Left ventricle myocardium inferior (tissue), 1 donor: Measurements from ENCODE around the gene MRTO4. TPM values are rescaled to one million over a fixed set of nuclear protein-coding genes. Genes with fewer than 3 reads are reported as not detected.
"Not testable (repeated sequence)": the region's sequence is repeated elsewhere in the genome, so short reads cannot be mapped to it uniquely, and the experiment has no call there.

Experiments
- DNase-seq: peaks from one replicate; pipeline ENCODE4 v3.0.0-alpha.2; 2020
- H3K27ac ChIP-seq: fragments of 200-600 bp; replicated peaks from 2 replicates; pipeline ENCODE4 v1.8.0; 2021
- H3K27me3 ChIP-seq: fragments of 200-600 bp; 2 replicates; pipeline ENCODE4 v1.8.0; 2021; ENCODE audit warnings: low read depth
- H3K36me3 ChIP-seq: fragments of 200-600 bp; 2 replicates; pipeline ENCODE4 v1.8.0; 2021
- H3K4me1 ChIP-seq: fragments of 200-600 bp; 2 replicates; pipeline ENCODE4 v1.8.0; 2021
- H3K4me3 ChIP-seq: fragments of 200-600 bp; 2 replicates; pipeline ENCODE4 v1.8.0; 2021; ENCODE audit warnings: mild to moderate bottlenecking, moderate library complexity
- H3K9me3 ChIP-seq: fragments of 200-600 bp; replicated peaks from 2 replicates; pipeline ENCODE4 v1.8.0; 2021
- intact Hi-C: fragments of 100-400 bp; cut with micrococcal nuclease; formaldehyde crosslinking; loops from one replicate; pipeline ENCODE4 v1.11.0; 2022
- total RNA-seq: library from RNA; stranded (reverse); fragmentation: NEBNext Ultra II Directional; extraction: Animal tissue kit (Norgen Biotek cat#: 25700); gene quantifications from one replicate; pipeline ENCODE4 v1.2.1, GENCODE V29; 2021
- TF ChIP-seq, protein P1 (sequence below): fragments of 200-600 bp; IDR thresholded peaks from 2 replicates; pipeline ENCODE4 v1.8.0; 2021; ENCODE audit warnings: antibody characterized with exemption, mild to moderate bottlenecking, borderline replicate concordance
- donor health status: DM: no; HTN: yes; CAD: no; lungs with severe emphysema.

Gene MRTO4
- total RNA-seq, 1 donor from 2014 or later: 10.0 TPM

DNA sequence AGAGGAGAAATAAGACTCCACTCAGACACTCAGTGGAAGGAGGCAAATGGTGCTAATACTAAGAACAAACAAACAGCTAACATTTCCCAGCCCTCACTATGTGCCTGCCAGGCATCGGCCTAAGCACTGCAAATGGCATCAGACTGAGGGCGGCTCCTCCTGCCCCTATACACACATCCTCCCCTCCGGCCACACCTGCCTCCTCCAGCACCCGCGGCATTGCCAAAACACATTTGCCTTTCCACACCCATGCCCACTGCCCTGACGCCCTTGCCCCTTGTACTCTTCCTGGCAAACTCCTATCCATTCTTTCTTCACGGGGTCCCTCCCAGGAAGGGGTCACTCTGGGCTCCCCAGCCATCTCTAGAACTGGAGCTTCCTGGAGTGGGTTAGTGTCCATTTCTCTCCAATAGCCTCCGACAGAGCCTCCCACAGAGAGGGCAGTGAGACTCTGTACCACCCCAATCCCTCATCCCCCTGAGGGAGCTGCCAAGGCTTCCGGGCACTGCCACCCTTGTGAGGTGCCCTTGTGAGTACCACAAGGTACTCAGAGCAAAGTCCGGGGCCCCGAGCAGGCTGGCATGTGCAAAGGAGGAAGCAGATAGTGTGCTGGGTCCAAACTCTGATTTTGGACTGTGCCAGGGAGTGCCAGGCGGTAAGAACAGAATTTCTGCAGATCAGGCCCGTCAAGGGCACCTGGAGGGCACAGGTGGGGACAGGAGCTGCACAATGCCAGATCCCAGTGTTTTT is 36.0 kb downstream of the MRTO4 start:
- intact Hi-C loops: no loop called here
- Histone ChIP-seq H3K4me3 (no peak overlapping the region), H3K27me3 (no peaks in the 10 kb centered on the region), H3K9me3 (no peaks in the 10 kb centered on the region), H3K36me3 (no peaks in the 10 kb centered on the region), H3K27ac (no peak overlapping the region), H3K4me1 (peaks cover 17% of the 10 kb centered on the region)
- TF ChIP-seq, protein P1, sequence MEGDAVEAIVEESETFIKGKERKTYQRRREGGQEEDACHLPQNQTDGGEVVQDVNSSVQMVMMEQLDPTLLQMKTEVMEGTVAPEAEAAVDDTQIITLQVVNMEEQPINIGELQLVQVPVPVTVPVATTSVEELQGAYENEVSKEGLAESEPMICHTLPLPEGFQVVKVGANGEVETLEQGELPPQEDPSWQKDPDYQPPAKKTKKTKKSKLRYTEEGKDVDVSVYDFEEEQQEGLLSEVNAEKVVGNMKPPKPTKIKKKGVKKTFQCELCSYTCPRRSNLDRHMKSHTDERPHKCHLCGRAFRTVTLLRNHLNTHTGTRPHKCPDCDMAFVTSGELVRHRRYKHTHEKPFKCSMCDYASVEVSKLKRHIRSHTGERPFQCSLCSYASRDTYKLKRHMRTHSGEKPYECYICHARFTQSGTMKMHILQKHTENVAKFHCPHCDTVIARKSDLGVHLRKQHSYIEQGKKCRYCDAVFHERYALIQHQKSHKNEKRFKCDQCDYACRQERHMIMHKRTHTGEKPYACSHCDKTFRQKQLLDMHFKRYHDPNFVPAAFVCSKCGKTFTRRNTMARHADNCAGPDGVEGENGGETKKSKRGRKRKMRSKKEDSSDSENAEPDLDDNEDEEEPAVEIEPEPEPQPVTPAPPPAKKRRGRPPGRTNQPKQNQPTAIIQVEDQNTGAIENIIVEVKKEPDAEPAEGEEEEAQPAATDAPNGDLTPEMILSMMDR: no peak
- no peak for DNase-seq

DNA sequence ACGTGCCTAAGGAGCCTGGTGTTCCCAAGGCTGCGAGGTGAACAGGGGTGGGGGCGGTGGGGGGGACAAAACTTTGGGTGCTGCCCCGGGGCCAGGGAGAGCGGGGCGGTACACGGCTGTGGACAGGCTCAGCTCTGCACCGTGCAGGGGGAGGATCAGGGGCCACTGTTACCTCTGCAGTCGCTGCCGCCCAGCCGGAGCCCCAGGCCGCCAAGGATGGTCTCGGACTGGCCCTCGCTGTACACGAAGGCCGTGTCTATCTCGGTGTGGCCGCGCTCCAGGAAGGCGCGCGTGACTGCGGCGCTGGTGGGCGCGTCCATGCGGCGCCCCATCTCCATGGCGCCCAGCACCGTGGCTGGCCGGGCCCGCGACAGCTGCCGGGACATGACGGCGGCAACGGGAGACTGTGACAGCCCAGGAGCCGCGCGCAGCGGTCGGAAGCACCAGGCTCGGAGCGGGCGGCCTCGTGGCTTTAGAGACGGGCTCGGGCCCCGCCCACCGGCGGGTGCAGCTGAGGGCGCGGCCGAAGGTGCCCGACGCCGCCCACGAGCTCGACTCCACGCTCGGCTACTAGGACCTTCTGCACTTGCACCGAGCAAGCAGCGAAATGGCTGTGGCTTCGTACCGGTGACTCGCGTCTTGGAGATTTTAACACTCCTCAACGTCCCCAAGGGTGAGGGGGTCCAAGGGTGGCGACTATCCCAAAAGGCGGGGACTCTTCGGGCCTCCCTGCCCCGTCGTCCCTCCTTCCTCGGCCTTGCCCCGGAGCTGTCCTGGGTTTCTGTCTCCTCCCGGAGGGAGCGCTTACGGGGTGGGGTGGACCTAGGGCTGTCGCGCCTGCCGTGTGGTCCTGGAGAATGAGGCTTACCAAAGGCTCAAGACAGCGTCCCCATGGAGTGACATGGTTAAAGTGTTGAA is 37.0 kb downstream of the MRTO4 start, which contains the start of gene AKR7A3:
TSS of gene AKR7A3 (minus strand) at position 447 of the 918 bp plus-strand sequence. CDS start at position 386, 61 bp downstream.
- H3K27me3 ChIP-seq, H3K36me3 ChIP-seq, H3K27ac ChIP-seq, intact Hi-C loops, H3K9me3 ChIP-seq: not testable (repeated sequence)
- peak; percentile 41 for DNase-seq
- peak within 1 kb of the TSS; percentile 62 for H3K4me3 ChIP-seq
- peaks cover 17% of the 10 kb centered on the region for H3K4me1 ChIP-seq

DNA sequence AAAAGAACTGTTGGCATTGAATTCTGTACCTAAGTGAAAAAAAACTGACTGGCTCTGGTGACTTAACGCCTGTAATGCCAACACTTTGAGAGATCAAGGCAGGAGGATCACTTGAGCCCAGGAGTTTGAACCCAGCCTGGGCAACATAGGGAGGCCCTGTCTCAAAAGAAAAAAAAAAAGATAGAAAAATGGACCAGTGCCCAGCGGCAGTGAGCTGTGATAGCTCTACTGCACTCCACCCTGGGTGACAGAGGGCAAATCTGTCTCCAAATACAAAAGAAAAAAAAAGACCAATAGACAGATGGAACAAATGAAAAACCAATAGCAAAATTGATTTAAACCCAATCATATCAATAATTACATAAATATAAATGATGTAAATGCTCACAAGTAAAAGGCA is 37.6 kb downstream of the MRTO4 start:
- peaks cover 17% of the 10 kb centered on the region for H3K4me1 ChIP-seq

DNA sequence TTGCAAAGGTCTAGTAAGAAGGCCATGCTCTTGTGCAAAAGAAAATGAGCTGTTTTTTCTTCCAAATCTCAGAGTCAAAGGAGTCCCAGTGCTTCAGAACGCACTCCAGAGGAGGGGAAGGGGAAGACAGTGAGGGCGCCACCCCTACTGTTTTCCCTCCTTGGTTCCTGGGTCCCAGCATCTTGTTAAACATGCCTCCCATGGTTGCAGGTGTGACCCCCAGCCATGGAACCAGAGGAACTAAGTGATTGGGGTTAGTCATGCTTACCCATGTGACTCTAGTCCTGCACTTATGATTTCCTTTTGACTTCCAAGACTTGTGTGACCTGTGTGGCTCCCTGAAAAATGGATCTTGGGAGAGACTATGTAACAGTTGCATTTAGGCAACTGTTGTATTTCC is 43.0 kb downstream of the MRTO4 start:
- Histone ChIP-seq H3K27me3 (no peaks in the 10 kb centered on the region), H3K4me1 (peaks cover 3% of the 10 kb centered on the region), H3K9me3 (peaks cover 19% of the 10 kb centered on the region), H3K36me3 (peaks cover 12% of the 10 kb centered on the region), H3K27ac (no peak overlapping the region), H3K4me3 (no peak overlapping the region)
- intact Hi-C loops: no loop called here
- no peak for DNase-seq
- TF ChIP-seq, protein P1: no peak

More for the DNA sequence above, 37.6 kb downstream of the MRTO4 start:
- DNase-seq: no peak
- H3K4me3 ChIP-seq: peak overlapping the region; percentile 62
- no peaks in the 10 kb centered on the region for H3K27me3 ChIP-seq
- TF ChIP-seq, protein P1: no peak
- H3K27ac ChIP-seq: no peak overlapping the region
- intact Hi-C loops: no loop called here
- H3K9me3 ChIP-seq: peaks cover 5% of the 10 kb centered on the region
- H3K36me3 ChIP-seq: peaks cover 4% of the 10 kb centered on the region

DNA sequence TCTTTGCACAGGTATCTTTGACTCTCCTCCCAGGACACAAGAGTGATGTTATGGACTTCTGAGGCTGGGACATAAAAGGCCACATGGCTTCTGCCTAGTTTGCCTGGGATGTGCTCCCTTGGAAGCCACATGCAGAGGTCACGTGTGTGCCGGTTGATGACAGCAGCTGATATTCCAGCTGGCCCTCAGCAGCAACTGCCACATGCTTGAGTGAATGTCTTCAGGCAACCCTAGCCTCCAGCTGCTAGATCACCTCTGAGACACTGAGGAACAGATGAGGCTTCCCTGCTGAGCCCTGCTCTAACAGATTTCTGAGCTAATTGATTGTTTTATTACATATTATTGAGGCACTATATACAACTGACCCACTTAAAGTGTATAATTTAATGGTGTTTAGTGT is 48.6 kb downstream of the MRTO4 start:
- Histone ChIP-seq H3K36me3 (peaks cover 41% of the 10 kb centered on the region), H3K4me3 (no peak overlapping the region), H3K9me3 (peaks cover 4% of the 10 kb centered on the region), H3K27ac (no peak overlapping the region), H3K4me1 (no peaks in the 10 kb centered on the region), H3K27me3 (no peaks in the 10 kb centered on the region)
- TF ChIP-seq, protein P1: no peak
- intact Hi-C loops: no loop called here
- no peak for DNase-seq

DNA sequence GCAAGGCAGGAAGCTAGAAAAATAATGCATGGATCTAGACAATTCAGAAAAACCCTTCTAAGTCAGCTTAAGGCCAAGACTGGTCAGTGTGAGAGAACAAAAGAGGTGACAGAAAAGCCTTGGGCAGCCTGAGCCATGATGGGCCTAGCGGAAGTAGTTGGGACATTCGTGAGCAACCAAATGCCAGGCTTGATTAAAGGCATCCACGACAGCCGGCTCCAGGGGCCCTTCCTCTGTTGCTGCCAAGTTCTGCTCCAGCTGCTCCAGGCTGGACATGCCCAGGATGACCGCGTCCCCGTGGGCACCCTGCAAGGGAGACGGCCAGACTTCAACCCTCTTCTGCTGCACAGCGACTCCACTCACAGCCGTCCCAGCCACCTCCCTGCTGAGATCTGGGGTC is 52.5 kb downstream of the MRTO4 start:
- H3K4me1 ChIP-seq, H3K9me3 ChIP-seq, H3K27ac ChIP-seq, DNase-seq, intact Hi-C loops, H3K4me3 ChIP-seq, H3K27me3 ChIP-seq: not testable (repeated sequence)
- H3K36me3 ChIP-seq: peaks cover 73% of the 10 kb centered on the region
